Fibroblast of skin of left biceps (primary cell): ENCODE data around the gene PRAMEF33.
"Not testable (repeated sequence)": the region's sequence is repeated elsewhere in the genome, so short reads cannot be mapped to it uniquely, and the experiment has no call there.

ENCODE experiments used
- DNase-seq, 2 experiments: peaks; one replicate each; pipeline ENCODE4 v3.0.0-alpha.2; 2013; ENCODE audit warnings: low read depth in 2 of 2

Gene PRAMEF33, protein sequence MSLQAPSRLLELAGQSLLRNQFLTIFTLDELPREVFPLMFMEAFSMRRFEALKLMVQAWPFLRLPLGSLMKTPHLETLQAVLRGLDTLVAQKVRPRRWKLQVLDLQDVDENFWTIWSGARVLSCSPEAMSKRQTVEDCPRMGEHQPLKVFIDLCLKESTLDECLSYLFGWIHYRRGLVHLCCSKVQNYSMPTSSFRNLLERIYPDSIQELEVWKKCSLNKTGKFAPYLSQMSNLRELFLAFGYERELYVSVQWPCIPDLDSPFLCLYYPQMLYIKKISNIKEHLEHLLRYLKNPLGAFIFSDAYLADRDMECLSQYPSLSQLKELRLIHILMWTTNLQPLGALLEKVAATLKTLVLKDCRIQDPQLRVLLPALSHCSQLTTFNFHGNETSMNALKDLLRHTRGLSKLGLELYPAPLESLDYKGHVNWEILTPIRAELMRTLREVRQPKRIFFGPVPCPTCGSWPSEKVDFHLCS

DNA sequence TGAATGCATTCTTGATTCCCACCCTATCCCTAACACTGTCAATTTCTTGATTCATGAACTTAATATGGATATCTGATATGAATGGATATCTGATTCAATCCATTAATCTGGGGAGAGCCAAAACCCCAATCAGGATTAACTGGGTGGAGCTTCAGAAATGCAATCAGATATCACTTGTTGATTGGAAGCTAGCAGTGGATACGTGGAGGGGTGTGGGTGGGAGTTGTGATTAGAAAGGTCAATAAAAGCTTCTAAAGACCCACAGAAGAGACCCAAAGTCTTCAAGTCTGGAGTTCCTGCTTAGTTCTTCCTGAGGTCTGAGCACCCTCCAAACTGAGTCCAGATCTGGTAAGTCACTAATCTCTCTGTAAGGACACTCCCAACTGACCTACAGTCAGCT, at the start of gene PRAMEF33:
TSS of gene PRAMEF33 (plus strand) at position 301 of the 400 bp plus-strand sequence. CDS start 2,416 bp downstream, outside the sequence.
- DNase-seq, result not testable (repeated sequence)

DNA sequence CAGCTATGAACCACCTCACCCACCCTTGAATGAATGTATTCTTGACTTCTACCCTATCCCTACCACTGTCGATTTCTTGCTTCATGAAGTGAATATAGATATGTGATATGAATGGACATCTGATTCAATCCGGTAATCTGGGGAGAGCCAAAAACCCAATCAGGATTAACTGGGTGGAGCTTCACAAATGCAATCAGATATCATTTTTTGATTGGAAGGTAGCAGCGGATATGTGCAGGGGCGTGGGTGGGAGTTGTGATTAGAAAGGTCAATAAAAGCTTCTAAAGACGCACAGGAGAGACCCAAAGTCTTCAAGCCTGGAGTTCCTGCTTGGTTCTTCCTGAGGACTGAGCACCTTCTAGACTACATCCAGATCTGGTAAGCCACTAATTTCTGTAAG, 49.4 kb upstream of the PRAMEF33 start, which contains the start of gene PRAMEF5:
TSS of gene PRAMEF5 (plus strand) at position 301 of the 400 bp plus-strand sequence. CDS start 5,071 bp downstream, outside the sequence.
- not testable (repeated sequence) for DNase-seq

DNA sequence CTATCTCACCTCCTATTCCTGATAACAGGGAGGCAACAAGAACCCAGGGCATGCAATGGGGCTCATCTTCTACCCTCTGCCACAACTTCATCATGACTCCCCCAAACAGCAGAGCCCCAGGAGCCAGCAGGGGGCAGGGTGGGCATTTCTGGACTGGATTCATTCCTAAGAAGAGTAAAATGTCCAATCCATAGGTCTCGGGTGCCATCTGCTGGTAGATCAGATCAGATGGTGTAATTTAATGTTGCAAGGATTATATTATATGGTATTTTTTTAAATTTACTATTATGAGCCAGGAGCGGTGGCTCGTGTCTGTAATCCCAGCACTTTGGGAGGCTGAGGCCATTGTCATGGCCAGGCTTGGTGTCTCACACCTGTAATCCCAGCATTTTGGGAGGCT, 38.2 kb upstream of the PRAMEF33 start:
- DNase-seq, result not testable (repeated sequence)

DNA sequence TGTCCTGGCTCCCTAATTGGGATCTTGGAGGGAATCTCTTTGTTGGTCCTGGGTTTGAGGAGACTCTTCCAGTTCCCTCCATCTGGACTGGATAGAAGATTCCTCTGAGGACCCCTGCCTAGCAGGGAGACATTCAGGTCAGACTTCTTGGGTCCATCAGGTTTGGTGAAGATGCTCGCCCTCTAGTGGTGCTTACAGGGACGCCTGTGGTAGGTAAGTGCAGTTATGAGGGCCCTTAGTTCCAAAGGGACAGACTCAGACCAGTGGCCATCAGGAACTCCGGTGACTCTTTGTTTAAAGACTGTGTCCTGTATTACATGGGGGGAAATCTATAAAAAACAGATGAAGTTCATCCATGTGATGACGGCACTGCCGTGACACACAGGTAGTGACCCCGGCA, 26.3 kb upstream of the PRAMEF33 start:
- DNase-seq, result not testable (repeated sequence)

DNA sequence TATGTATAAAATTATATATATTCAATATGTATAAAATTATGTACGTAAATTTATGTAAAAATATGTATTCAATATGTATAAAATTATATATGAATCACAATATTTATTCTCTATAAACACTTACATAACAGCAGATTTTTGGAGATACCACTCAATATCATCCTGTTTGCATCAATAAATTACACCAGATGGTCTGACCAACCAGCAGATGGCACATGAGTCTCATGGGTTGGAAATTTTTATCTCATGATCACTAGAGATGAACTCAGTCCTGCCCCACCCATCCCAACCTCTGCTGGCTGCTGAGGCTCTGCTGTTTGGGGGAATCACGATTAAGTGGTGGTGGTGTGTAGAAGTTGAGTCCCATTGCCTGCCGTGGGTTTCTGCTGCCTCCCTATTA, 23.7 kb upstream of the PRAMEF33 start:
- DNase-seq, result not testable (repeated sequence)

DNA sequence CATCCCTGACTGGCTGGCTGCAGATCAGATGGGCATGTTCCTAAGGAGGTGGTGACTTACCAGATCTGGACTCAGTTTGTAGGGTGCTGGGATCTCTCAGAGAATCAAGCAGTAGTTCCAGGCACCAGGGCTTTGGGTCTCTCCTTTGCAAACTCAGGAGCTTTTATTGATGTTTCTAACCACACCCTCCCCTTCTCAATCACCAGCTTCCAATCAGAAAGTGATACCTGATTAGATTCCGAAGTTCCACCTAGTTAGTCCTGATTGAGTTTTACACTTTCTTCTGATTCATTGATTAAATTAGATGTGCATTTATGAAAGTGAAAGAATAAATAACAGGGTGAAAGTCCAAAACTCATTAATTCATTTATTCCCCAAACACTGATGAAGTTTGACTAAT, 18.3 kb upstream of the PRAMEF33 start, which contains the start of gene PRAMEF8:
TSS of gene PRAMEF8 (minus strand) at position 101 of the 400 bp plus-strand sequence. CDS start 1,046 bp downstream, outside the sequence.
- not testable (repeated sequence) for DNase-seq

DNA sequence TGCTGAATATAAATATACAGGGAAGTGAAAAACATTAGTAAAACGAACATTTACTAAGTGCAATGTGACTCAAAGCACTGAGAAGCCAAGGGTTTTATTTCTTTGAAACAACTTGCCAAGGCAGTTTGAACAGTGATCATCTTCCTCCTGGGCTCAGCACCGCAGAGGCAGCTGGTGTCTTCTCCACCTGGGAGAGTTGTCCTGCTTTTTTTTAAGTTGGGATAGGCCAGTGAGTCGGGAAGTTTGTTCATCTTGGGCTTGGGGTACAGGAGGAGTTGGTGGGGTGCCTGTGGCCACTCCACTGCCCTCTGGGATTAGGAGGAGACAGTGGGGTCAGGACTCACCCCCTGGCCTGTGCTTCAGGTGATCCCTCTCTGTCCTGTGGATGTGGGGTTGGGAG, 14.3 kb upstream of the PRAMEF33 start:
- not testable (repeated sequence) for DNase-seq

DNA sequence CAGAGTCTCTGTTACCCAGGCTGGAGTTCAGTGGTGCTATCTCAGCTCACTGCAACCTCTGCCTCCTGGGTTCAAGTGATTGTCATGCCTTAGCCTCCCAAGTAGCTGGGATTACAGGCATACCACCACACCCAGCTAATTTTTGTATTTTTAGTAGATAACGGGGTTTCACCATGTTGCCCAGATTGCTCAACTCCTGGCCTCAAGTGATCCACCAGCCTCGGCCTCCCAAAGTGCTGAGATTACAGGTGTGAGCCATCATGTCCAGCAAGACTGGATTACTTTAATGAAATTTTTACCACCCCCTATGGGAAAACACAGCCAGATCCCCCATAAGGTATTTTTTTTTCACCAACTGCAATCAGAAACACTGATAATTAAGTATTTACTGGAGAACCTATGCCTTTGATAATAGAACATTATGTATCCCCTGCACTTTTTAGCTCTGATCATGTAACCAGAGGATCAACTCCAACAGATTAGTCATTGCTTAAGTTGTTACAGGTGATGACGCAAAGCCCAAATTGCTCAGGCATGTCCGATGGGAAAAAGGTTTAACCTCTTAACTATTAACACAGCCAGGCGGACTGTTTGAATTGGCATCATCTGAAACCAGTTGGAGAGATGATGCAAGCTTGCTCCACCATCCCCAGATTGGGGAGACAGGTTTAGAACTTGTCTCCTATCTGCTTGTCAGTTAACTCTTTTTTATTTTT, 6.0 kb upstream of the PRAMEF33 start:
- DNase-seq, result not testable (repeated sequence)

DNA sequence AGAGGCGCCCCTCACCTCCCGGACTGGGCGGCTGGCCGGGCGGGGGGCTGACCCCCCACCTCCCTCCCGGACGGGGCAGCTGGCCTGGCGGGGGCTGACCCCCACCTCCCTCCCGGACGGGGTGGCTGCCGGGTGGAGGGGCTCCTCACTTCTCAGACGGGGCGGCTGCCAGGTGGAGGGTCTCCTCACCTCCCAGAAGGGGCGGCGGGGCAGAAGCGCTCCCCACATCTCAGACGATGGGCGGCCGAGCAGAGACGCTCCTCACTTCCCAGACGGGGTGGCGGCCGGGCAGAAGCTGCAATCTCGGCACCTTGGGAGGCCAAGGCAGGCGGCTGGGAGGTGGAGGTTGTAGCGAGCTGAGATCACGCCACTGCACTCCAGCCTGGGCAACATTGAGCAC, 4.6 kb upstream of the PRAMEF33 start:
- not testable (repeated sequence) for DNase-seq

DNA sequence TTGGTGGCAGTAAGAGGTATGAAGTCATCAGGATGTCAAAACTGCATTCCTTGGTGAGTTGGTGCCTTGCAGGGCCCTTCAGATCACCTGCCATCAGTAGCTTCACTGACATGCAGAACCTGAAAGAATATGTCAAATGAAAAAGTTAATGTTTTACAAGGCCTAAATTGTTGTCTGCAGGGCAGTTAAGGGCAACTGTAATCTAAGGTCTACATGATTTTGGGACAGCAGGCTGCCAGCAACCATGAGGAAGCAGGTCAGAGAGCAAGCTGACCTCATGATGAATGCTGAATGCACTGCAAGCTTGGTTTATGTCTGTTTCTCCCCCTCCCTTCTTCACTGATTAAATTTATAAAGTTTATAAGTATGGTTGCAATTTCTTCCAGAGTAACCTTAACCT, 1.1 kb upstream of the PRAMEF33 start:
- not testable (repeated sequence) for DNase-seq

DNA sequence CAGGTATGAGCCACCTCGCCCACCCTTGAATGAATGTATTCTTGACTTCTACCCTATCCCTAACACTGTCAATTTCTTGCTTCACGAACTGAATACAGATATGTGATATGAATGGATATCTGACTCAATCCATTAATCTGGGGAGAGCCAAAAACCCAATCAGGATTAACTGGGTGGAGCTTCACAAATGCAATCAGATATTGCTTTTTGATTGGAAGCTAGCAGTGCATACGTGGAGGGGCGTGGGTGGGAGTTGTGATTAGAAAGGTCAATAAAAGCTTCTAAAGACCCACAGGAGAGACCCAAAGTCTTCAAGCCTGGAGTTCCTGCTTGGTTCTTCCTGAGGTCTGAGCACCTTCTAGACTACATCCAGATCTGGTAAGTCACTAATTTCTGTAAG, 11.9 kb downstream of the PRAMEF33 start, which contains the start of gene PRAMEF15:
TSS of gene PRAMEF15 (plus strand) at position 301 of the 400 bp plus-strand sequence. CDS start 2,827 bp downstream, outside the sequence.
- not testable (repeated sequence) for DNase-seq

DNA sequence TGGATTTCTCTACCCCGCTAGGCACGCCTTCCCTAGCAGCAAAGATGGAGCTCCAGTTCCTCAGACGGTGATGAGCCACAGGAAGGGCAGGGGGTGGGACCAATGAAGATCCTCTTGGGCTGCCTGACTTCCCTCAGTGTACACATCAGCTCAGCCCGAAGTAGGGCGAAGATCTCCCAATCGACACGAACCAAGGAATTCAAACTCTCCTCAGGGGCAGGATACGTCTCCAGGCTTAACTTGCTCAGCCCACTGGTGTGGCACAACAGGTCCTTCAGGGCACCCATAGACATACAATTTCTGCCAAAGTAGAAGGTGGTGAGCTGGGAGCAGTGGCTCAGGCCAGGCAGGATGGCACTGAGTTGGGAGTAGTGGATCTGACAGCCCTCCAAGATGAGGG, 39.2 kb downstream of the PRAMEF33 start:
- not testable (repeated sequence) for DNase-seq

DNA sequence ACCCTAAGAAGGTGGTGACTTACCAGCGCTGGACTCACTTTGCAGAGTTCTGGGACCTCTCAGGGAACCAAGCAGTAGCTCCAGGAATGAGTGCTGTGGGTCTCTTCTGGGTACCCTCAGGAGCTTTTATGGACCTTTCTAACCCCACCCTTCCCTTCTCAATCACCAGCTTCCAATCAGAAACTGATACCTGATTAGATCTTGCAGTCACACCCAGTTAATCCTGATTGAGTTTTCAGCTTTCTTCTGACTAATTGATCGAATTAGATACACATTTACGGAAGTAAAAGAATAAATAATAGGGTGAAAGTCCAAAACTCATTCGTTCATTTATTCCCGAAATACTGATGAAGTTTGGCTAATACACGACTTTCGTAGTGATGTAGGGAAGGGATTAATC, 43.7 kb downstream of the PRAMEF33 start, which contains the start of gene PRAMEF14:
TSS of gene PRAMEF14 (minus strand) at position 101 of the 400 bp plus-strand sequence. CDS start 1,820 bp downstream, outside the sequence.
- DNase-seq, result not testable (repeated sequence)

DNA sequence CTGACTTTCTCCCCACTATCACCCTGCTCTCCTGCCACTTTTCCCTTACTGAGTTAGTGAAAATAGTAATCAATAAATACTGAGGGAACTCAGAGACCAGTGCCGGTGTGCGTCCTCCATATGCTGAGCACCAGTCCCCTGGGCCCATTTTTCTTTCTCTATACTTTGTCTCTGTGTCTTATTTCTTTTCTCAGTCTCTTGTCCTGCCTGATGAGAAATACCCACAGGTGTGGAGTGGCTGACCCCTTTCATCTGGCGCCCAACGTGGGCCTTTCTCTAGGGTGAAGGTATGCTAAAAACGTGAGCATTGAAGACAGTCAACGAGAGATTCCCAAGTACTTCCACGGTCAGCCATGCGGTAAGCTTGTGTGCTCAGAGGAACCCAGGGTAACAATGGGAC, 50.1 kb downstream of the PRAMEF33 start:
- not testable (repeated sequence) for DNase-seq

DNA sequence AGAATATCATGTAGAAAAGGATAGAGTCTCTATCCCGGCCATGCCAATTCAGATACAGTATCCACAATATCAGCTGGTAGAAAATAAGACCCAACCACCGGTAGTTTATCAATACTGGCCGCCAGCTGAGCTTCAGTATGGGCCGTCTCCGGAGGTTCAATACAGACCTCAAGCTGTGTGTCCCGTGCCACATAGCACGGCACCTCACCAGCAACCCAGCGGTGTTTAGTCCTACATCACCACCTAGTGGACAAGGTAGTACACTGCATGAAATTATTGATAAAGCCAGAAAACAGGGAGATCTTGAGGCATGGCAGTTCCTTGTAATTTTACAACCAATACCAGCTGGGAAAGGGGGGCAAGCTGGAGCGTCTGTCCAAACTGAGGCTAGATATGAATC, 51.1 kb downstream of the PRAMEF33 start:
- DNase-seq, result not testable (repeated sequence)

DNA sequence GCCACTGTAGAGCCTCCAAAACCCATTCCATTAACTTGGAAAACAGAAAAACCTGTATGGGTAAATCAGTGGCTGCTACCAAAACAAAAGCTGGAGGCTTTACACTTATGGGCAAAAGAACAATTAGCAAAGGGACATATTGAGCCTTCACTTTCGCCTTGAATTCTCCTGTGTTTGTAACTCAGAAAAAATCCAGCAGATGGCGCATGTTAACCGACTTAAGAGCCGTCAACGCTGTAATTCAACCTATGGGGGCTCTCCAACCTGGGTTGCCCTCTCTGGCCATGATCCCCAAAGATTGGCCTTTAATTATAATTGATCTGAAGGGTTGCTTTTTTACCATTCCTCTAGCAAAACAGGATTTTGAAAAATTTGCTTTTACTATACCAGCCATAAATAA, 53.4 kb downstream of the PRAMEF33 start:
- not testable (repeated sequence) for DNase-seq
